Esophagus muscularis mucosa (tissue), 4 donors: Measurements from ENCODE around the gene RBM17. TPM values are rescaled to one million over a fixed set of nuclear protein-coding genes. Genes with fewer than 3 reads are reported as not detected.

ENCODE experiments used
- DNase-seq: peaks from one replicate; pipeline ENCODE4 v3.0.0-alpha.2; 2017; ENCODE audit errors: extremely low spot score
- H3K27ac ChIP-seq, 4 donors: fragments of 200-600 bp; sonication (generic); replicated peaks in 1 of 4; 1 replicate in 3 of 4; 2 replicates in 1 of 4; pipeline ENCODE4 v1.5.1; 2016 to 2019; ENCODE audit warnings: mild to moderate bottlenecking in 1 of 4
- H3K27me3 ChIP-seq, 4 donors: fragments of 200-600 bp; sonication (generic); one replicate each; pipeline versions ENCODE4 v1.5.1 to v1.6.0; 2016 to 2019
- H3K36me3 ChIP-seq, 4 donors: fragments of 200-600 bp; sonication (generic); one replicate each; pipeline ENCODE4 v1.5.1; 2016 to 2019
- H3K4me1 ChIP-seq, 4 donors: fragments of 200-600 bp; sonication (generic); one replicate each; pipeline ENCODE4 v1.5.1; 2016 to 2019
- H3K4me3 ChIP-seq, 4 donors: fragments of 200-600 bp; sonication (generic); 1 replicate in 2 of 4; 2 replicates in 2 of 4; pipeline ENCODE4 v1.5.1; 2016 to 2019; ENCODE audit warnings: mild to moderate bottlenecking in 4 of 4, moderate library complexity in 1 of 4
- H3K9me3 ChIP-seq, 4 donors: fragments of 200-600 bp; sonication (generic); 1 replicate in 3 of 4; 2 replicates in 1 of 4; pipeline ENCODE4 v1.5.1; 2016 to 2019
- CTCF ChIP-seq, 3 experiments: fragments of 200-600 bp in 2 of 3; fragments of 450-650 bp in 1 of 3; sonication (generic) in 2 of 3; IDR thresholded peaks; one replicate each; pipeline ENCODE4 v1.5.1; 2017 to 2019; ENCODE audit warnings: antibody characterized with exemption in 3 of 3, mild to moderate bottlenecking in 2 of 3, moderate library complexity in 1 of 3
- EP300 ChIP-seq: sonication (generic); formaldehyde crosslinking; IDR thresholded peaks from one replicate; pipeline ENCODE4 v1.6.1; 2017; ENCODE audit warnings: antibody characterized with exemption
- POLR2A ChIP-seq: fragments of 450-650 bp; IDR thresholded peaks from one replicate; pipeline ENCODE4 v1.6.1; 2017; ENCODE audit warnings: antibody characterized with exemption, moderate library complexity, mild to moderate bottlenecking, low read depth
- POLR2AphosphoS5 ChIP-seq, 2 donors: sonication (generic); formaldehyde crosslinking; IDR thresholded peaks; one replicate each; pipeline ENCODE4 v1.6.1; 2017; ENCODE audit warnings: antibody characterized with exemption in 2 of 2
- WGBS: methylation state at CpG from one replicate; pipeline ENCODE4 v1.1.5; 2018; 5-methylcytosine and 5-hydroxymethylcytosine counted together
- intact Hi-C: fragments of 100-400 bp; cut with DNase I; formaldehyde crosslinking; loops from one replicate; pipeline ENCODE4 v1.15.1; 2023
- total RNA-seq, 4 donors: library from RNA; depleted of rRNA; stranded (reverse); fragments of >200 nt; gene quantifications; one replicate each; pipeline versions ENCODE4 v1.1.0 to v1.2.1, GENCODE V29; 2016

RBM17 gene
- total RNA-seq, 4 donors from 2014 or later = 48.5 to 72.9 (median 59.5) TPM

- intact Hi-C loops = loop anchor here (2.0 to 5.0 kb wide), 3 partner anchors 34 to 293 kb away; partner anchors contain the start of gene PFKFB3
- no peaks in the 10 kb centered on the region for H3K27me3 ChIP-seq
- no peak for DNase-seq
- WGBS = 86% methylated on average over 6 of the region's 6 CpGs
- H3K36me3 ChIP-seq = peaks cover 43 to 85% (median 82%) of the 10 kb centered on the region in 4 donors
- H3K27ac ChIP-seq = no peak overlapping the region
- H3K4me1 ChIP-seq = peaks cover 0 to 10% (median 6%) of the 10 kb centered on the region in 4 donors
- H3K9me3 ChIP-seq = no peaks in the 10 kb centered on the region
- H3K4me3 ChIP-seq = no peak overlapping the region
- TF ChIP-seq POLR2A = no peak
- no peak for TF ChIP-seq CTCF (IDR thresholded peaks at IDR 0.05)
- TF ChIP-seq EP300 = no peak
- no peak for TF ChIP-seq POLR2AphosphoS5 (IDR thresholded peaks at IDR 0.05)
Observed at GRCh38 chr10:6108072-6108471, 19.2 kb downstream of the RBM17 start.

GRCh38 chr10:6108631-6109443 lies 20.0 kb downstream of the RBM17 start:
- H3K36me3 ChIP-seq = peaks cover 44 to 91% (median 86%) of the 10 kb centered on the region in 4 donors
- H3K4me1 ChIP-seq = peaks cover 0 to 7% (median 5%) of the 10 kb centered on the region in 4 donors
- 42% methylated on average over 12 of the region's 12 CpGs for WGBS
- intact Hi-C loops = loop anchor here (2.0 to 5.0 kb wide), 3 partner anchors 33 to 292 kb away; partner anchors contain the start of gene PFKFB3
- H3K9me3 ChIP-seq = no peaks in the 10 kb centered on the region
- TF ChIP-seq CTCF (IDR thresholded peaks at IDR 0.05) (peak; percentile 64 to 80 (median 74)), POLR2A (no peak), EP300 (no peak)
- no peaks in the 10 kb centered on the region for H3K27me3 ChIP-seq
- no peak overlapping the region for H3K27ac ChIP-seq
- no peak overlapping the region for H3K4me3 ChIP-seq
- no peak for DNase-seq

GRCh38 chr10:6109444-6109775 lies 20.6 kb downstream of the RBM17 start:
- no peak overlapping the region for H3K27ac ChIP-seq

DNA sequence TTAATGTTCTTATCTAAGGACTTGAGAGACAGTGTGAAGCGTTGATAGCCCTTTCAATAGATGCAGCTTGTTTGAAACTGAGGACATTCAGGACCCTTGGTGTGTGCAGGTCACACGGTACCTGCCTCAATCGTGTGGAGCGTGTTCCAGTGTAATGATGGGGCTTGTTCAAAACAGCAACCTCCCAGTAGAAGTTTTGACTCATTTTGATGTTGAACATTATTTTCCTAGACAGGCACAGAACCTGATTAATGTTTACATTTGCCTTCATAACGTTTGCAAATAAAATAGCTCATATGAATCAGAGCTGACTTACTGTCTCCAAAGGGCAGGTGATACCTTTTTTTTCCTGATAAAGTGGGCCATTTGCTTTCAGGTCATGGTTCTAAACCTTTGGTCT lies 21.3 kb downstream of the RBM17 start:
- peaks cover 0 to 14% (median 10%) of the 10 kb centered on the region in 4 donors for H3K4me1 ChIP-seq
- 74% methylated on average over 5 of the region's 5 CpGs for WGBS
- H3K27me3 ChIP-seq = no peaks in the 10 kb centered on the region
- peaks cover 49 to 98% (median 92%) of the 10 kb centered on the region in 4 donors for H3K36me3 ChIP-seq
- DNase-seq = no peak
- intact Hi-C loops = no loop called here
- TF ChIP-seq POLR2AphosphoS5 (IDR thresholded peaks at IDR 0.05) (no peak), CTCF (IDR thresholded peaks at IDR 0.05) (no peak), EP300 (no peak), POLR2A (no peak)
- no peak overlapping the region for H3K4me3 ChIP-seq
- no peaks in the 10 kb centered on the region for H3K9me3 ChIP-seq
- no peak overlapping the region for H3K27ac ChIP-seq

More at GRCh38 chr10:6109444-6109775, 20.6 kb downstream of the RBM17 start:
- Histone ChIP-seq H3K9me3 (no peaks in the 10 kb centered on the region), H3K4me1 (peaks cover 0 to 7% (median 5%) of the 10 kb centered on the region in 4 donors), H3K27me3 (no peaks in the 10 kb centered on the region), H3K4me3 (no peak overlapping the region), H3K36me3 (peaks cover 47 to 96% (median 90%) of the 10 kb centered on the region in 4 donors)
- DNase-seq = no peak
- 82% methylated on average over 7 of the region's 7 CpGs for WGBS
- intact Hi-C loops = loop anchor here (2.0 to 5.0 kb wide), 3 partner anchors 33 to 291 kb away; partner anchors contain the start of gene PFKFB3
- TF ChIP-seq POLR2A = no peak
- no peak for TF ChIP-seq CTCF (IDR thresholded peaks at IDR 0.05)
- TF ChIP-seq EP300 = no peak
- no peak for TF ChIP-seq POLR2AphosphoS5 (IDR thresholded peaks at IDR 0.05)
